Right lung (tissue), 5 donors: ENCODE measurements around the gene LRRC23. TPM values are rescaled to one million over a fixed set of nuclear protein-coding genes. Genes with fewer than 3 reads are reported as not detected.
A peak's percentile ranks its signal among the peaks of the same experiment; 100 is the strongest.
"Not testable (repeated sequence)": the region's sequence is repeated elsewhere in the genome, so short reads cannot be mapped to it uniquely, and the experiment has no call there.

Experiments used
- DNase-seq, 2 donors: peaks; one replicate each; pipeline ENCODE4 v3.0.0-alpha.2; 2013
- polyA plus RNA-seq, 5 donors: library from polyadenylated mRNA; unstranded; fragments of 120-200 nt; gene quantifications; one replicate each; pipeline versions ENCODE4 v1.2.1 to v1.2.3, GENCODE V29; 2013; ENCODE audit warnings: inconsistent platforms in 1 of 5, low replicate concordance in 1 of 5; ENCODE audit not compliant: insufficient read length in 5 of 5, insufficient read depth in 1 of 5

Gene LRRC23
- polyA plus RNA-seq, 5 donors, result 14.1 to 34.8 (median 26.6) TPM

GRCh38 chr12:6899427-6899826 is 5.2 kb upstream of the LRRC23 start:
- DNase-seq, result no peak

- peak; percentile 58 to 61 for DNase-seq
Measured at GRCh38 chr12:6899837-6900519, 4.6 kb upstream of the LRRC23 start.

- DNase-seq, result no peak
Measured at GRCh38 chr12:6902448-6902847, 2.2 kb upstream of the LRRC23 start.

GRCh38 chr12:6903722-6904121 is 900 bp upstream of the LRRC23 start:
- DNase-seq, result no peak

- DNase-seq, result no peak
Measured at GRCh38 chr12:6905414-6906040, 905 bp downstream of the LRRC23 start.

GRCh38 chr12:6908141-6908540 is 3.5 kb downstream of the LRRC23 start:
- DNase-seq, result not testable (repeated sequence)

GRCh38 chr12:6909421-6910145 is 5.0 kb downstream of the LRRC23 start:
- no peak for DNase-seq

- DNase-seq, result no peak
Measured at GRCh38 chr12:6912164-6912935, 7.7 kb downstream of the LRRC23 start.

GRCh38 chr12:6914246-6914946 is 9.8 kb downstream of the LRRC23 start, which contains the start of gene ENO2:
Gene ENO2, plus strand, starts transcription at chr12:6914580. Its CDS starts 1,253 bp downstream, at chr12:6915833.
- peak in 1 of 2 donors; percentile 38 for DNase-seq

GRCh38 chr12:6914947-6915788 is 10.5 kb downstream of the LRRC23 start:
- no peak for DNase-seq

GRCh38 chr12:6915789-6916285 is 11.2 kb downstream of the LRRC23 start:
- no peak for DNase-seq

- no peak for DNase-seq
Measured at GRCh38 chr12:6916426-6917200, 12.0 kb downstream of the LRRC23 start.

- no peak for DNase-seq
Measured at GRCh38 chr12:6917491-6918231, 13.0 kb downstream of the LRRC23 start.

GRCh38 chr12:6919588-6919987 is 15.0 kb downstream of the LRRC23 start:
- no peak for DNase-seq

GRCh38 chr12:6921539-6921938 is 16.9 kb downstream of the LRRC23 start:
- no peak for DNase-seq

GRCh38 chr12:6921996-6922946 is 17.6 kb downstream of the LRRC23 start:
- no peak for DNase-seq

- DNase-seq, result no peak
Measured at GRCh38 chr12:6923003-6923732, 18.5 kb downstream of the LRRC23 start.
